Type B pancreatic cell (in vitro differentiated cells): ENCODE measurements around the gene MELTF. TPM values are rescaled to one million over a fixed set of nuclear protein-coding genes. Genes with fewer than 3 reads are reported as not detected.

Experiments
- DNase-seq: peaks from one replicate; pipeline ENCODE4 v3.0.0; 2021; ENCODE audit warnings: mixed read lengths; ENCODE audit not compliant: unreplicated experiment; ENCODE audit errors: extremely low spot score
- H3K27ac Mint-ChIP-seq: 2 replicates; pipeline ENCODE4 v1.8.0; 2021; ENCODE audit warnings: mild to moderate bottlenecking, mixed read lengths
- H3K27me3 Mint-ChIP-seq: 2 replicates; pipeline ENCODE4 v1.8.0; 2021; ENCODE audit warnings: mixed read lengths
- H3K36me3 Mint-ChIP-seq: 2 replicates; pipeline ENCODE4 v1.8.0; 2021; ENCODE audit warnings: mixed read lengths
- H3K4me1 Mint-ChIP-seq: one replicate; pipeline ENCODE4 v1.8.0; 2021; ENCODE audit warnings: mixed read lengths; ENCODE audit not compliant: unreplicated experiment
- H3K4me3 Mint-ChIP-seq: 2 replicates; pipeline ENCODE4 v1.8.0; 2021; ENCODE audit warnings: mild to moderate bottlenecking, mixed read lengths
- H3K9me3 Mint-ChIP-seq: 2 replicates; pipeline ENCODE4 v1.8.0; 2021; ENCODE audit warnings: mixed read lengths
- CTCF ChIP-seq: fragments of 200-600 bp; sonication (generic); conservative IDR thresholded peaks from 2 replicates; pipeline ENCODE4 v1.5.0; 2021; ENCODE audit warnings: antibody characterized with exemption, mild to moderate bottlenecking
- total RNA-seq: library from RNA; stranded (reverse); gene quantifications from 2 replicates; pipeline ENCODE4 v1.2.1, GENCODE V29; 2021; ENCODE audit warnings: low replicate concordance

Gene MELTF
- total RNA-seq, 1 donor from 2014 or later = 3.0 TPM

GRCh38 chr3:196983186-196983585 lies 46.4 kb downstream of the MELTF start:
- H3K4me1 Mint-ChIP-seq = peaks cover 7% of the 10 kb centered on the region
- peaks cover 13% of the 10 kb centered on the region for H3K9me3 Mint-ChIP-seq
- no peak for TF ChIP-seq CTCF
- no peaks in the 10 kb centered on the region for H3K36me3 Mint-ChIP-seq
- H3K27ac Mint-ChIP-seq = no peak overlapping the region
- peaks cover 14% of the 10 kb centered on the region for H3K27me3 Mint-ChIP-seq
- no peak overlapping the region for H3K4me3 Mint-ChIP-seq
- DNase-seq = no peak

GRCh38 chr3:196981657-196982056 lies 48.0 kb downstream of the MELTF start:
- Mint-ChIP-seq H3K4me3 (no peak overlapping the region), H3K4me1 (peaks cover 7% of the 10 kb centered on the region)

GRCh38 chr3:196979545-196979944 lies 50.1 kb downstream of the MELTF start:
- Mint-ChIP-seq H3K27ac (no peak overlapping the region), H3K27me3 (peaks cover 26% of the 10 kb centered on the region), H3K9me3 (peaks cover 13% of the 10 kb centered on the region), H3K36me3 (no peaks in the 10 kb centered on the region), H3K4me1 (peaks cover 7% of the 10 kb centered on the region), H3K4me3 (no peak overlapping the region)
- DNase-seq = no peak
- TF ChIP-seq CTCF = no peak

More at GRCh38 chr3:196981657-196982056, 48.0 kb downstream of the MELTF start:
- TF ChIP-seq CTCF = no peak
- peaks cover 13% of the 10 kb centered on the region for H3K9me3 Mint-ChIP-seq
- no peaks in the 10 kb centered on the region for H3K36me3 Mint-ChIP-seq
- no peak for DNase-seq
- no peak overlapping the region for H3K27ac Mint-ChIP-seq
- peaks cover 17% of the 10 kb centered on the region for H3K27me3 Mint-ChIP-seq

GRCh38 chr3:196976941-196977340 lies 52.7 kb downstream of the MELTF start:
- peaks cover 7% of the 10 kb centered on the region for H3K4me1 Mint-ChIP-seq
- H3K36me3 Mint-ChIP-seq = no peaks in the 10 kb centered on the region
- H3K27me3 Mint-ChIP-seq = peaks cover 23% of the 10 kb centered on the region
- TF ChIP-seq CTCF = no peak
- H3K9me3 Mint-ChIP-seq = peaks cover 6% of the 10 kb centered on the region
- H3K27ac Mint-ChIP-seq = no peak overlapping the region
- no peak overlapping the region for H3K4me3 Mint-ChIP-seq
- no peak for DNase-seq

- H3K4me1 Mint-ChIP-seq = peaks cover 7% of the 10 kb centered on the region
- H3K4me3 Mint-ChIP-seq = no peak overlapping the region
- H3K9me3 Mint-ChIP-seq = no peaks in the 10 kb centered on the region
- no peak overlapping the region for H3K27ac Mint-ChIP-seq
- DNase-seq = no peak
- TF ChIP-seq CTCF = no peak
- H3K36me3 Mint-ChIP-seq = no peaks in the 10 kb centered on the region
- H3K27me3 Mint-ChIP-seq = peaks cover 31% of the 10 kb centered on the region
Measured at GRCh38 chr3:196975349-196975748, 54.3 kb downstream of the MELTF start.

GRCh38 chr3:196974661-196975060 lies 55.0 kb downstream of the MELTF start:
- TF ChIP-seq CTCF = no peak
- H3K9me3 Mint-ChIP-seq = no peaks in the 10 kb centered on the region
- H3K4me1 Mint-ChIP-seq = peaks cover 7% of the 10 kb centered on the region
- no peak overlapping the region for H3K27ac Mint-ChIP-seq
- peaks cover 35% of the 10 kb centered on the region for H3K27me3 Mint-ChIP-seq
- H3K36me3 Mint-ChIP-seq = no peaks in the 10 kb centered on the region
- H3K4me3 Mint-ChIP-seq = no peak overlapping the region
- no peak for DNase-seq
